Measurements from ENCODE around the gene PAX3. TPM values are rescaled to one million over a fixed set of nuclear protein-coding genes. Genes with fewer than 3 reads are reported as not detected.

The PAX3 gene
- polyA plus RNA-seq, 3 donors, result not detected

GRCh38 chr2:222250313-222250712, 48.5 kb downstream of the PAX3 start:
- Mint-ChIP-seq H3K4me1 (no peaks in the 10 kb centered on the region), H3K9me3 (no peaks in the 10 kb centered on the region), H3K36me3 (no peaks in the 10 kb centered on the region), H3K4me3 (no peak overlapping the region), H3K27ac (no peak overlapping the region), H3K27me3 (ENCODE audit: low read depth in 3 of 3) (peaks cover 4 to 6% (median 5%) of the 10 kb centered on the region in 3 donors)
- Histone ChIP-seq H3K4me1 (ENCODE audit: control insufficient read depth in 1 of 2, insufficient read depth in 2 of 2, low read length in 2 of 2) (no peaks in the 10 kb centered on the region), H3K9ac (ENCODE audit: insufficient read depth, low read length, poor library complexity, severe bottlenecking) (no peak overlapping the region), H3K36me3 (replicated peaks in 1 of 2; ENCODE audit: control insufficient read depth in 1 of 2, insufficient read depth in 2 of 2, low read length in 2 of 2) (no peaks in the 10 kb centered on the region), H2AFZ (ENCODE audit: insufficient read depth, low read depth, low read length, poor library complexity, severe bottlenecking) (no peak overlapping the region), H3K79me2 (ENCODE audit: insufficient read depth, low read length) (no peaks in the 10 kb centered on the region), H4K20me1 (ENCODE audit: insufficient read depth, low read length) (no peaks in the 10 kb centered on the region), H3K4me2 (replicated peaks; ENCODE audit: extremely low read depth, low read length, poor library complexity, severe bottlenecking) (no peak overlapping the region), H3K27me3 (ENCODE audit: control insufficient read depth in 2 of 2, insufficient read depth in 2 of 2, low read length in 2 of 2) (peaks cover 4 to 7% of the 10 kb centered on the region in 2 donors), H3K9me3 (replicated peaks in 1 of 2; ENCODE audit: control insufficient read depth in 1 of 2, insufficient read depth in 1 of 2, low read length in 2 of 2) (no peaks in the 10 kb centered on the region), H3K4me3 (replicated peaks in 1 of 3; ENCODE audit: low read depth in 2 of 3, low read length in 3 of 3) (no peak overlapping the region), H3K27ac (ENCODE audit: low read depth in 1 of 2, low read length in 2 of 2) (no peak overlapping the region)
- DNase-seq, result no peak
- intact Hi-C loops (cut with micrococcal nuclease), result no loop called here
- TF ChIP-seq CTCF (IDR thresholded peaks at IDR 0.05), result no peak
- WGBS (ENCODE audit: insufficient coverage), result no CpG with 5 or more reads among the region's 1 CpG

- Histone ChIP-seq H3K9me3 (replicated peaks in 1 of 2; ENCODE audit: control insufficient read depth in 1 of 2, insufficient read depth in 1 of 2, low read length in 2 of 2) (no peaks in the 10 kb centered on the region), H3K36me3 (replicated peaks in 1 of 2; ENCODE audit: control insufficient read depth in 1 of 2, insufficient read depth in 2 of 2, low read length in 2 of 2) (no peaks in the 10 kb centered on the region), H4K20me1 (ENCODE audit: insufficient read depth, low read length) (no peaks in the 10 kb centered on the region), H3K4me2 (replicated peaks; ENCODE audit: extremely low read depth, low read length, poor library complexity, severe bottlenecking) (no peak overlapping the region), H3K27me3 (ENCODE audit: control insufficient read depth in 2 of 2, insufficient read depth in 2 of 2, low read length in 2 of 2) (peaks cover 4 to 7% of the 10 kb centered on the region in 2 donors), H3K9ac (ENCODE audit: insufficient read depth, low read length, poor library complexity, severe bottlenecking) (no peak overlapping the region), H3K27ac (ENCODE audit: low read depth in 1 of 2, low read length in 2 of 2) (no peak overlapping the region), H3K4me1 (ENCODE audit: control insufficient read depth in 1 of 2, insufficient read depth in 2 of 2, low read length in 2 of 2) (no peaks in the 10 kb centered on the region), H3K79me2 (ENCODE audit: insufficient read depth, low read length) (no peaks in the 10 kb centered on the region), H2AFZ (ENCODE audit: insufficient read depth, low read depth, low read length, poor library complexity, severe bottlenecking) (no peak overlapping the region), H3K4me3 (replicated peaks in 1 of 3; ENCODE audit: low read depth in 2 of 3, low read length in 3 of 3) (no peak overlapping the region)
- no peak for TF ChIP-seq CTCF (IDR thresholded peaks at IDR 0.05)
- no peak for DNase-seq
- no peaks in the 10 kb centered on the region for H3K36me3 Mint-ChIP-seq
- intact Hi-C loops (cut with micrococcal nuclease), result no loop called here
- H3K9me3 Mint-ChIP-seq, result no peaks in the 10 kb centered on the region
- peaks cover 5 to 6% (median 6%) of the 10 kb centered on the region in 3 donors for H3K27me3 Mint-ChIP-seq (ENCODE audit: low read depth in 3 of 3)
- 82% methylated on average over 4 of the region's 5 CpGs for WGBS (ENCODE audit: insufficient coverage)
- no peaks in the 10 kb centered on the region for H3K4me1 Mint-ChIP-seq
- no peak overlapping the region for H3K4me3 Mint-ChIP-seq
- no peak overlapping the region for H3K27ac Mint-ChIP-seq
These were observed 49.4 kb downstream of the PAX3 start for GRCh38 chr2:222249444-222249843.

Measured in CD14-positive monocyte (primary cell).